Neural progenitor cell (in vitro differentiated cells): Measurements from ENCODE around the gene INCA1.

ENCODE experiments used
- EZH2phosphoT487 ChIP-seq: fragments of 200-600 bp; sonication (generic); IDR thresholded peaks from 2 replicates; pipeline ENCODE4 v1.6.1; 2017; ENCODE audit warnings: antibody characterized with exemption
- TF ChIP-seq, protein P1 (sequence below): fragments of 200-600 bp; sonication (generic); IDR thresholded peaks from 2 replicates; pipeline ENCODE4 v1.5.1; 2017; ENCODE audit warnings: antibody characterized with exemption, mild to moderate bottlenecking

GRCh38 chr17:5027916-5028315, 30.6 kb upstream of the INCA1 start:
- TF ChIP-seq, protein P1, sequence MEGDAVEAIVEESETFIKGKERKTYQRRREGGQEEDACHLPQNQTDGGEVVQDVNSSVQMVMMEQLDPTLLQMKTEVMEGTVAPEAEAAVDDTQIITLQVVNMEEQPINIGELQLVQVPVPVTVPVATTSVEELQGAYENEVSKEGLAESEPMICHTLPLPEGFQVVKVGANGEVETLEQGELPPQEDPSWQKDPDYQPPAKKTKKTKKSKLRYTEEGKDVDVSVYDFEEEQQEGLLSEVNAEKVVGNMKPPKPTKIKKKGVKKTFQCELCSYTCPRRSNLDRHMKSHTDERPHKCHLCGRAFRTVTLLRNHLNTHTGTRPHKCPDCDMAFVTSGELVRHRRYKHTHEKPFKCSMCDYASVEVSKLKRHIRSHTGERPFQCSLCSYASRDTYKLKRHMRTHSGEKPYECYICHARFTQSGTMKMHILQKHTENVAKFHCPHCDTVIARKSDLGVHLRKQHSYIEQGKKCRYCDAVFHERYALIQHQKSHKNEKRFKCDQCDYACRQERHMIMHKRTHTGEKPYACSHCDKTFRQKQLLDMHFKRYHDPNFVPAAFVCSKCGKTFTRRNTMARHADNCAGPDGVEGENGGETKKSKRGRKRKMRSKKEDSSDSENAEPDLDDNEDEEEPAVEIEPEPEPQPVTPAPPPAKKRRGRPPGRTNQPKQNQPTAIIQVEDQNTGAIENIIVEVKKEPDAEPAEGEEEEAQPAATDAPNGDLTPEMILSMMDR: no peak
- no peak for TF ChIP-seq EZH2phosphoT487
